HEK293 (cell line): ENCODE results near the gene RNH1.

ENCODE experiments used
- CTCF ChIA-PET: fragments of 350-600 bp; formaldehyde crosslinking; extraction: SDS; loops from one replicate; lab custom pipeline; 2021; ENCODE audit warnings: antibody characterized with exemption; lab: Yijun Ruan, JAX
- POLR2A ChIA-PET: fragments of 300-600 bp; formaldehyde crosslinking; extraction: SDS; loops from one replicate; lab custom pipeline; 2020; ENCODE audit warnings: antibody characterized with exemption, inconsistent platforms; lab: Yijun Ruan, JAX
- H3K27ac ChIP-seq: fragments of 200-500 bp; sonication (Bioruptor generic); 2 replicates; pipeline ENCODE4 v1.5.1; 2014; ENCODE audit warnings: low read depth, low read length, control low read depth, inconsistent platforms; ENCODE audit errors: extremely low read depth
- H3K36me3 ChIP-seq, 2 experiments: fragments of 200-500 bp in 1 of 2; sonication (Bioruptor generic) in 1 of 2; 1 replicate in 1 of 2; 2 replicates in 1 of 2; pipeline ENCODE4 v1.5.1; 2014 to 2017; ENCODE audit warnings: inconsistent platforms in 2 of 2, low read length in 2 of 2; ENCODE audit not compliant: control insufficient read depth in 2 of 2, insufficient read depth in 1 of 2
- H3K4me1 ChIP-seq: fragments of 200-500 bp; sonication (Bioruptor generic); 2 replicates; pipeline ENCODE4 v1.5.1; 2014; ENCODE audit warnings: mild to moderate bottlenecking, low read length, inconsistent platforms; ENCODE audit not compliant: control insufficient read depth, insufficient read depth
- H3K4me3 ChIP-seq: 2 replicates; pipeline ENCODE4 v1.5.1; 2011; ENCODE audit warnings: low read depth, mild to moderate bottlenecking, control low read depth, low read length, moderate library complexity
- H3K9me3 ChIP-seq: fragments of 200-500 bp; sonication (Bioruptor generic); 2 replicates; pipeline ENCODE4 v1.5.1; 2014; ENCODE audit warnings: low read depth, low read length, inconsistent platforms; ENCODE audit not compliant: control insufficient read depth, insufficient read depth
- HOXA7 ChIP-seq: sonication (generic); formaldehyde crosslinking; IDR thresholded peaks from 2 replicates; pipeline ENCODE4 v1.8.1; 2022; ENCODE audit warnings: missing genetic modification reagents, borderline replicate concordance
- HOXD13 ChIP-seq: sonication (generic); formaldehyde crosslinking; IDR thresholded peaks from 2 replicates; pipeline ENCODE4 v1.8.0; 2022; ENCODE audit warnings: missing genetic modification reagents, borderline replicate concordance
- KLF10 ChIP-seq: fragments of 450-650 bp; IDR thresholded peaks from 2 replicates; pipeline ENCODE4 v1.5.1; 2018; ENCODE audit warnings: missing biosample characterization, mild to moderate bottlenecking, missing genetic modification characterization
- OVOL3 ChIP-seq: fragments of 450-650 bp; formaldehyde crosslinking; IDR thresholded peaks from 2 replicates; pipeline ENCODE4 v1.5.1; 2016; ENCODE audit warnings: missing biosample characterization, missing genetic modification characterization
- SP2 ChIP-seq: fragments of 450-650 bp; formaldehyde crosslinking; IDR thresholded peaks from 2 replicates; pipeline ENCODE4 v1.5.1; 2016; ENCODE audit warnings: missing biosample characterization, missing genetic modification characterization
- SP7 ChIP-seq: fragments of 450-650 bp; formaldehyde crosslinking; IDR thresholded peaks from 2 replicates; pipeline ENCODE4 v1.5.1; 2016; ENCODE audit warnings: missing biosample characterization, missing genetic modification characterization
- ZBTB20 ChIP-seq: fragments of 450-650 bp; formaldehyde crosslinking; IDR thresholded peaks from 2 replicates; pipeline ENCODE4 v1.5.1; 2016; ENCODE audit warnings: missing biosample characterization, missing genetic modification characterization
- ZBTB48 ChIP-seq: fragments of 450-650 bp; formaldehyde crosslinking; IDR thresholded peaks from 2 replicates; pipeline ENCODE4 v1.5.1; 2016; ENCODE audit warnings: missing biosample characterization, missing genetic modification characterization
- ZNF132 ChIP-seq: fragments of 450-650 bp; formaldehyde crosslinking; IDR thresholded peaks from 2 replicates; pipeline ENCODE4 v1.5.1; 2017; ENCODE audit warnings: missing biosample characterization, missing genetic modification characterization, borderline replicate concordance
- ZNF138 ChIP-seq: fragments of 450-650 bp; formaldehyde crosslinking; IDR thresholded peaks from 2 replicates; pipeline ENCODE4 v1.5.1; 2016; ENCODE audit warnings: missing biosample characterization, missing genetic modification characterization, borderline replicate concordance
- ZNF157 ChIP-seq: fragments of 450-650 bp; formaldehyde crosslinking; IDR thresholded peaks from 2 replicates; pipeline ENCODE4 v1.5.1; 2016; ENCODE audit warnings: missing biosample characterization, missing genetic modification characterization
- ZNF174 ChIP-seq: fragments of 450-650 bp; formaldehyde crosslinking; IDR thresholded peaks from 2 replicates; pipeline ENCODE4 v1.5.0; 2017; ENCODE audit warnings: missing biosample characterization, mild to moderate bottlenecking, missing genetic modification characterization
- ZNF23 ChIP-seq: fragments of 450-650 bp; formaldehyde crosslinking; IDR thresholded peaks from 2 replicates; pipeline ENCODE4 v1.5.1; 2016; ENCODE audit warnings: missing biosample characterization, missing genetic modification characterization, borderline replicate concordance
- ZNF292 ChIP-seq: fragments of 450-650 bp; formaldehyde crosslinking; IDR thresholded peaks from 2 replicates; pipeline ENCODE4 v1.5.1; 2016; ENCODE audit warnings: low read depth, missing biosample characterization, missing genetic modification characterization, borderline replicate concordance
- ZNF311 ChIP-seq: fragments of 450-650 bp; formaldehyde crosslinking; IDR thresholded peaks from 2 replicates; pipeline ENCODE4 v1.5.1; 2017; ENCODE audit warnings: missing biosample characterization, missing genetic modification characterization, borderline replicate concordance
- ZNF350 ChIP-seq: fragments of 450-650 bp; formaldehyde crosslinking; IDR thresholded peaks from 2 replicates; pipeline ENCODE4 v1.5.0; 2017; ENCODE audit warnings: missing biosample characterization, mild to moderate bottlenecking, missing genetic modification characterization
- ZNF354C ChIP-seq: fragments of 450-650 bp; formaldehyde crosslinking; IDR thresholded peaks from 2 replicates; pipeline ENCODE4 v1.5.1; 2016; ENCODE audit warnings: missing biosample characterization, missing genetic modification characterization, low read depth, borderline replicate concordance
- ZNF37A ChIP-seq: fragments of 450-650 bp; IDR thresholded peaks from 2 replicates; pipeline ENCODE4 v1.5.1; 2018; ENCODE audit warnings: missing biosample characterization, missing genetic modification characterization
- ZNF473 ChIP-seq: fragments of 450-650 bp; formaldehyde crosslinking; IDR thresholded peaks from 2 replicates; pipeline ENCODE4 v1.5.1; 2017; ENCODE audit warnings: missing biosample characterization, missing genetic modification characterization
- ZNF654 ChIP-seq: fragments of 450-650 bp; formaldehyde crosslinking; IDR thresholded peaks from 2 replicates; pipeline ENCODE4 v1.5.1; 2016; ENCODE audit warnings: low read depth, missing biosample characterization, missing genetic modification characterization
- ZNF707 ChIP-seq: fragments of 450-650 bp; formaldehyde crosslinking; IDR thresholded peaks from 2 replicates; pipeline ENCODE4 v1.5.1; 2016; ENCODE audit warnings: missing biosample characterization, missing genetic modification characterization
- ZNF791 ChIP-seq: fragments of 450-650 bp; formaldehyde crosslinking; IDR thresholded peaks from 2 replicates; pipeline ENCODE4 v1.5.1; 2016; ENCODE audit warnings: missing biosample characterization, missing genetic modification characterization
- ZSCAN16 ChIP-seq: fragments of 450-650 bp; formaldehyde crosslinking; IDR thresholded peaks from 2 replicates; pipeline ENCODE4 v1.5.1; 2016; ENCODE audit warnings: missing biosample characterization, missing genetic modification characterization
- ZXDB ChIP-seq: fragments of 450-650 bp; formaldehyde crosslinking; IDR thresholded peaks from 2 replicates; pipeline ENCODE4 v1.5.1; 2016; ENCODE audit warnings: missing biosample characterization, missing genetic modification characterization
- TF ChIP-seq, protein P1 (sequence below): fragments of 450-650 bp; formaldehyde crosslinking; IDR thresholded peaks from 2 replicates; pipeline ENCODE4 v1.5.1; 2017; ENCODE audit warnings: missing biosample characterization, missing genetic modification characterization
- TF ChIP-seq, protein P2 (sequence below): fragments of 450-650 bp; IDR thresholded peaks from 2 replicates; pipeline ENCODE4 v1.5.1; 2018; ENCODE audit warnings: missing biosample characterization, mild to moderate bottlenecking, missing genetic modification characterization
- TF ChIP-seq, protein P3 (sequence below): fragments of 450-650 bp; formaldehyde crosslinking; IDR thresholded peaks from 2 replicates; pipeline ENCODE4 v1.5.1; 2016; ENCODE audit warnings: missing biosample characterization, missing genetic modification characterization
- TF ChIP-seq, protein P4 (sequence below): fragments of 450-650 bp; formaldehyde crosslinking; IDR thresholded peaks from 2 replicates; pipeline ENCODE4 v1.5.1; 2016; ENCODE audit warnings: missing biosample characterization, missing genetic modification characterization, low read depth

The RNH1 gene

DNA sequence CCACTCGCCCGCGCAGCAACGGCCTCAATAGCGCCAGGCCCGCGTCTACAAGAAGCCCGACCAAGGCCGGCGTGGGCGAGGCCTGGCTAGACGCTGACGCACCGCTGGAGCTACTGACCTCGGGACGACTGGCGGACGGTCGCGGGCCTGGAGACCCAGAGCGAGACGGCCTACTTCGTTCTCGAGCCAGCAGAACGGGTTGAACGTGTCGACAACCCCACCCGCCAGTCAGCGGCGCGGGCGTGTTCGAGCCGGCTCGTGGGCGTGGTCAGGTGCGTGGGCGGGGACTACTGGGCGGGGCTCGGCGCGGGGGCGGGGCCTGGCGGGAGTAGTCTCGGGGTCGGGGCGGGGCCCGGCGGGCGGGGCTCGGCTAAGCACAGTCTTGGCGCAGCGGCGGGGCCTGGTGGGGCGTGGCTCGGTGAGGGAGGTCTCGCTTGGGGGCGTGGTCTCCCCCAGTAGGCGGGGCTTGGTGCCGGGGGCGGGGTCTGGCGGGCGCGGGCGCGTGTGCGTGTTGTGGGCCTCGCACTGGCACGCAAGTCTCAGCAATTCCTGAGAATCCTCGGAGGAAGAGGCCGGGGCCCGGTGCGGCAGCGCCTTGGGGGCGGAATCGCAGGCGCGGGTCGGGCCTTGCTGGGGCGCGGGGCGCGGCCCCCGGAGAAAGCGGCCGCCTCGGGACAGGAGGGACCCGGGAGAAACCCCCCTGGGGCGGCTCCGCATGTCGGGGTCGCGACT is at the start of gene RNH1:
Gene RNH1, minus strand, starts transcription at position 248 of the 732 bp plus-strand sequence. CDS start 5,080 bp downstream, outside the sequence.
- Histone ChIP-seq H3K4me3 (peak within 1 kb of the TSS; percentile 90), H3K9me3 (no peaks in the 10 kb centered on the region), H3K36me3 (peaks cover 0 to 19% of the 10 kb centered on the region in 2 experiments; a peak in 1 of 3 replicates), H3K4me1 (no peaks in the 10 kb centered on the region), H3K27ac (peak within 1 kb of the TSS; percentile 85)
- ChIA-PET POLR2A (interaction anchor here (0.9 to 1.9 kb wide), 14 partner anchors 9 to 312 kb away, joined by 3 to 11 read pairs (median 4); partner anchors contain the start of genes BET1L, HRAS, PHRF1 and PNPLA2), CTCF (interaction anchor here (0.5 to 2.0 kb wide), 4 partner anchors 11 to 57 kb away, joined by 3 to 8 read pairs (median 4); partner anchors contain the start of gene PTDSS2)
- TF ChIP-seq, protein P1, sequence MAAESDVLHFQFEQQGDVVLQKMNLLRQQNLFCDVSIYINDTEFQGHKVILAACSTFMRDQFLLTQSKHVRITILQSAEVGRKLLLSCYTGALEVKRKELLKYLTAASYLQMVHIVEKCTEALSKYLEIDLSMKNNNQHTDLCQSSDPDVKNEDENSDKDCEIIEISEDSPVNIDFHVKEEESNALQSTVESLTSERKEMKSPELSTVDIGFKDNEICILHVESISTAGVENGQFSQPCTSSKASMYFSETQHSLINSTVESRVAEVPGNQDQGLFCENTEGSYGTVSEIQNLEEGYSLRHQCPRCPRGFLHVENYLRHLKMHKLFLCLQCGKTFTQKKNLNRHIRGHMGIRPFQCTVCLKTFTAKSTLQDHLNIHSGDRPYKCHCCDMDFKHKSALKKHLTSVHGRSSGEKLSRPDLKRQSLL (tag by site-specific recombination) = no peak
- TF ChIP-seq ZNF37A (tag by site-specific recombination) (no peak), HOXA7 (no peak), ZNF23 (tag by site-specific recombination) (no peak), ZNF654 (tag by site-specific recombination) (no peak), ZNF311 (tag by site-specific recombination) (no peak), ZNF791 (tag by site-specific recombination) (no peak), OVOL3 (tag by site-specific recombination) (0 out of 2 replicates have a peak, but pooled peaks have one; percentile 26), SP7 (tag by site-specific recombination) (no peak), ZNF473 (tag by site-specific recombination) (no peak), ZSCAN16 (tag by site-specific recombination) (no peak), ZNF138 (tag by site-specific recombination) (no peak), ZXDB (tag by site-specific recombination) (no peak), ZNF174 (tag by site-specific recombination) (no peak), ZNF292 (no peak), HOXD13 (CRISPR knock-in tag) (no peak), KLF10 (tag by site-specific recombination) (peak; percentile 16; the same call in 1 of the 2 replicates), ZBTB48 (no peak), ZNF707 (tag by site-specific recombination) (no peak), ZNF157 (tag by site-specific recombination) (no peak), ZNF132 (tag by site-specific recombination) (no peak), ZBTB20 (tag by site-specific recombination) (no peak), ZNF354C (no peak), ZNF350 (tag by site-specific recombination) (no peak), SP2 (peak; percentile 30)
- TF ChIP-seq, protein P2, sequence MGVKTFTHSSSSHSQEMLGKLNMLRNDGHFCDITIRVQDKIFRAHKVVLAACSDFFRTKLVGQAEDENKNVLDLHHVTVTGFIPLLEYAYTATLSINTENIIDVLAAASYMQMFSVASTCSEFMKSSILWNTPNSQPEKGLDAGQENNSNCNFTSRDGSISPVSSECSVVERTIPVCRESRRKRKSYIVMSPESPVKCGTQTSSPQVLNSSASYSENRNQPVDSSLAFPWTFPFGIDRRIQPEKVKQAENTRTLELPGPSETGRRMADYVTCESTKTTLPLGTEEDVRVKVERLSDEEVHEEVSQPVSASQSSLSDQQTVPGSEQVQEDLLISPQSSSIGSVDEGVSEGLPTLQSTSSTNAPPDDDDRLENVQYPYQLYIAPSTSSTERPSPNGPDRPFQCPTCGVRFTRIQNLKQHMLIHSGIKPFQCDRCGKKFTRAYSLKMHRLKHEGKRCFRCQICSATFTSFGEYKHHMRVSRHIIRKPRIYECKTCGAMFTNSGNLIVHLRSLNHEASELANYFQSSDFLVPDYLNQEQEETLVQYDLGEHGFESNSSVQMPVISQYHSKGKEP (tag by site-specific recombination) = no peak
- TF ChIP-seq, protein P3, sequence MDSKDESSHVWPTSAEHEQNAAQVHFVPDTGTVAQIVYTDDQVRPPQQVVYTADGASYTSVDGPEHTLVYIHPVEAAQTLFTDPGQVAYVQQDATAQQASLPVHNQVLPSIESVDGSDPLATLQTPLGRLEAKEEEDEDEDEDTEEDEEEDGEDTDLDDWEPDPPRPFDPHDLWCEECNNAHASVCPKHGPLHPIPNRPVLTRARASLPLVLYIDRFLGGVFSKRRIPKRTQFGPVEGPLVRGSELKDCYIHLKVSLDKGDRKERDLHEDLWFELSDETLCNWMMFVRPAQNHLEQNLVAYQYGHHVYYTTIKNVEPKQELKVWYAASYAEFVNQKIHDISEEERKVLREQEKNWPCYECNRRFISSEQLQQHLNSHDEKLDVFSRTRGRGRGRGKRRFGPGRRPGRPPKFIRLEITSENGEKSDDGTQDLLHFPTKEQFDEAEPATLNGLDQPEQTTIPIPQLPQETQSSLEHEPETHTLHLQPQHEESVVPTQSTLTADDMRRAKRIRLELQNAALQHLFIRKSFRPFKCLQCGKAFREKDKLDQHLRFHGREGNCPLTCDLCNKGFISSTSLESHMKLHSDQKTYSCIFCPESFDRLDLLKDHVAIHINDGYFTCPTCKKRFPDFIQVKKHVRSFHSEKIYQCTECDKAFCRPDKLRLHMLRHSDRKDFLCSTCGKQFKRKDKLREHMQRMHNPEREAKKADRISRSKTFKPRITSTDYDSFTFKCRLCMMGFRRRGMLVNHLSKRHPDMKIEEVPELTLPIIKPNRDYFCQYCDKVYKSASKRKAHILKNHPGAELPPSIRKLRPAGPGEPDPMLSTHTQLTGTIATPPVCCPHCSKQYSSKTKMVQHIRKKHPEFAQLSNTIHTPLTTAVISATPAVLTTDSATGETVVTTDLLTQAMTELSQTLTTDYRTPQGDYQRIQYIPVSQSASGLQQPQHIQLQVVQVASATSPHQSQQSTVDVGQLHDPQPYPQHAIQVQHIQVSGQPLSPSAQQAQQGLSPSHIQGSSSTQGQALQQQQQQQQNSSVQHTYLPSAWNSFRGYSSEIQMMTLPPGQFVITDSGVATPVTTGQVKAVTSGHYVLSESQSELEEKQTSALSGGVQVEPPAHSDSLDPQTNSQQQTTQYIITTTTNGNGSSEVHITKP = no peak
- TF ChIP-seq, protein P4, sequence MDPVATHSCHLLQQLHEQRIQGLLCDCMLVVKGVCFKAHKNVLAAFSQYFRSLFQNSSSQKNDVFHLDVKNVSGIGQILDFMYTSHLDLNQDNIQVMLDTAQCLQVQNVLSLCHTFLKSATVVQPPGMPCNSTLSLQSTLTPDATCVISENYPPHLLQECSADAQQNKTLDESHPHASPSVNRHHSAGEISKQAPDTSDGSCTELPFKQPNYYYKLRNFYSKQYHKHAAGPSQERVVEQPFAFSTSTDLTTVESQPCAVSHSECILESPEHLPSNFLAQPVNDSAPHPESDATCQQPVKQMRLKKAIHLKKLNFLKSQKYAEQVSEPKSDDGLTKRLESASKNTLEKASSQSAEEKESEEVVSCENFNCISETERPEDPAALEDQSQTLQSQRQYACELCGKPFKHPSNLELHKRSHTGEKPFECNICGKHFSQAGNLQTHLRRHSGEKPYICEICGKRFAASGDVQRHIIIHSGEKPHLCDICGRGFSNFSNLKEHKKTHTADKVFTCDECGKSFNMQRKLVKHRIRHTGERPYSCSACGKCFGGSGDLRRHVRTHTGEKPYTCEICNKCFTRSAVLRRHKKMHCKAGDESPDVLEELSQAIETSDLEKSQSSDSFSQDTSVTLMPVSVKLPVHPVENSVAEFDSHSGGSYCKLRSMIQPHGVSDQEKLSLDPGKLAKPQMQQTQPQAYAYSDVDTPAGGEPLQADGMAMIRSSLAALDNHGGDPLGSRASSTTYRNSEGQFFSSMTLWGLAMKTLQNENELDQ (tag by site-specific recombination) = no peak
